WTC11 (cell line): Measurements from ENCODE around the gene GGACT. TPM values are rescaled to one million over a fixed set of nuclear protein-coding genes. Genes with fewer than 3 reads are reported as not detected.

Experiments
- ATAC-seq: fragments of 200-7000 bp; cut with Tn5 transposase; 2 replicates; pipeline ENCODE4 v1.10.0; 2021; ENCODE audit warnings: mild to moderate bottlenecking, moderate library complexity
- CTCF ChIA-PET: fragments of 300-600 bp; sonication (Branson Sonifier 250); formaldehyde crosslinking; loops from one replicate; lab custom pipeline; 2021; ENCODE audit warnings: antibody characterized with exemption; lab: Charles Lee
- POLR2A ChIA-PET: fragments of 350-600 bp; sonication (Branson Sonifier 250); formaldehyde crosslinking; loops from one replicate; lab custom pipeline; 2021; ENCODE audit warnings: antibody characterized with exemption; lab: Charles Lee
- DNase-seq: peaks from one replicate; pipeline ENCODE4 v3.0.0; 2021; ENCODE audit warnings: low spot score
- H3K27ac Mint-ChIP-seq: 2 replicates; pipeline ENCODE4 v1.8.0; 2021; ENCODE audit warnings: mixed read lengths
- H3K27me3 Mint-ChIP-seq: 2 replicates; pipeline ENCODE4 v1.8.0; 2021; ENCODE audit warnings: low read depth, mild to moderate bottlenecking, moderate library complexity, mixed read lengths
- H3K36me3 Mint-ChIP-seq: 2 replicates; pipeline ENCODE4 v1.8.0; 2021; ENCODE audit warnings: mixed read lengths
- H3K4me1 Mint-ChIP-seq: 2 replicates; pipeline ENCODE4 v1.8.0; 2022; ENCODE audit warnings: mixed read lengths
- H3K4me3 Mint-ChIP-seq: 2 replicates; pipeline ENCODE4 v1.8.0; 2021; ENCODE audit warnings: mild to moderate bottlenecking, moderate library complexity, mixed read lengths
- H3K9me3 Mint-ChIP-seq: 2 replicates; pipeline ENCODE4 v1.8.0; 2021; ENCODE audit warnings: mixed read lengths
- AFF4 ChIP-seq: sonication (generic); formaldehyde crosslinking; IDR thresholded peaks from 2 replicates; pipeline ENCODE4 v1.8.1; 2023; ENCODE audit warnings: mild to moderate bottlenecking, missing genetic modification reagents, borderline replicate concordance
- ATF2 ChIP-seq: sonication (generic); formaldehyde crosslinking; IDR thresholded peaks from 2 replicates; pipeline ENCODE4 v1.8.1; 2022; ENCODE audit warnings: low read depth, missing genetic modification reagents, borderline replicate concordance
- CDX4 ChIP-seq: fragments of 250-450 bp; sonication (Bioruptor Pico); IDR thresholded peaks from 2 replicates; pipeline ENCODE4 v1.9.0; 2021; ENCODE audit warnings: moderate library complexity, mild to moderate bottlenecking, inconsistent platforms, borderline replicate concordance
- E2F1 ChIP-seq: sonication (generic); formaldehyde crosslinking; IDR thresholded peaks from 2 replicates; pipeline ENCODE4 v1.8.0; 2022; ENCODE audit warnings: mild to moderate bottlenecking, missing genetic modification reagents
- E2F4 ChIP-seq: sonication (generic); formaldehyde crosslinking; IDR thresholded peaks from 2 replicates; pipeline ENCODE4 v1.8.1; 2022; ENCODE audit warnings: low read depth, mild to moderate bottlenecking, moderate library complexity, missing genetic modification reagents, borderline replicate concordance
- FOXK1 ChIP-seq: sonication (generic); formaldehyde crosslinking; IDR thresholded peaks from 2 replicates; pipeline ENCODE4 v1.8.0; 2022; ENCODE audit warnings: mild to moderate bottlenecking, moderate library complexity, missing genetic modification reagents
- GABPB1 ChIP-seq: sonication (generic); formaldehyde crosslinking; IDR thresholded peaks from 2 replicates; pipeline ENCODE4 v1.8.1; 2023; ENCODE audit warnings: mild to moderate bottlenecking, missing genetic modification reagents
- HMGA2 ChIP-seq: fragments of 250-450 bp; sonication (Bioruptor Pico); IDR thresholded peaks from 2 replicates; pipeline ENCODE4 v1.4.0; 2021; ENCODE audit warnings: mild to moderate bottlenecking, moderate library complexity
- JAZF1 ChIP-seq: fragments of 250-450 bp; sonication (Bioruptor Pico); IDR thresholded peaks from 2 replicates; pipeline ENCODE4 v1.9.0; 2021; ENCODE audit warnings: moderate library complexity, mild to moderate bottlenecking, inconsistent platforms
- MAX ChIP-seq: sonication (generic); formaldehyde crosslinking; IDR thresholded peaks from 2 replicates; pipeline ENCODE4 v1.8.0; 2022; ENCODE audit warnings: mild to moderate bottlenecking, missing genetic modification reagents
- MXD4 ChIP-seq: fragments of 250-450 bp; sonication (Bioruptor Pico); IDR thresholded peaks from 2 replicates; pipeline ENCODE4 v1.8.0; 2021; ENCODE audit warnings: mild to moderate bottlenecking, moderate library complexity, borderline replicate concordance
- MYBL2 ChIP-seq: sonication (generic); formaldehyde crosslinking; IDR thresholded peaks from 2 replicates; pipeline ENCODE4 v1.8.1; 2023; ENCODE audit warnings: mild to moderate bottlenecking, moderate library complexity, missing genetic modification reagents
- PRRX2 ChIP-seq: fragments of 250-450 bp; sonication (Bioruptor Pico); IDR thresholded peaks from 2 replicates; pipeline ENCODE4 v1.8.0; 2021; ENCODE audit warnings: mild to moderate bottlenecking
- RELA ChIP-seq: sonication (generic); formaldehyde crosslinking; IDR thresholded peaks from 2 replicates; pipeline ENCODE4 v1.8.1; 2022; ENCODE audit warnings: missing genetic modification reagents, mild to moderate bottlenecking, borderline replicate concordance
- STAT6 ChIP-seq: sonication (generic); formaldehyde crosslinking; conservative IDR thresholded peaks from 2 replicates; pipeline ENCODE4 v1.8.1; 2023; ENCODE audit warnings: mild to moderate bottlenecking, low read depth, missing genetic modification reagents, moderate library complexity
- TEAD1 ChIP-seq: sonication (generic); formaldehyde crosslinking; IDR thresholded peaks from 2 replicates; pipeline ENCODE4 v1.8.0; 2022; ENCODE audit warnings: mild to moderate bottlenecking, missing genetic modification reagents
- TP53 ChIP-seq: sonication (generic); formaldehyde crosslinking; IDR thresholded peaks from 2 replicates; pipeline ENCODE4 v1.8.1; 2023; ENCODE audit warnings: mild to moderate bottlenecking, missing genetic modification reagents
- ZNF317 ChIP-seq: sonication (generic); formaldehyde crosslinking; IDR thresholded peaks from 2 replicates; pipeline ENCODE4 v1.8.1; 2023; ENCODE audit warnings: low read depth, mild to moderate bottlenecking, moderate library complexity, missing genetic modification reagents, borderline replicate concordance
- ZNF396 ChIP-seq: fragments of 250-450 bp; sonication (Bioruptor Pico); IDR thresholded peaks from 2 replicates; pipeline ENCODE4 v1.8.0; 2021; ENCODE audit warnings: mild to moderate bottlenecking, moderate library complexity, borderline replicate concordance
- total RNA-seq: library from RNA; stranded (reverse); gene quantifications from 3 replicates; pipeline ENCODE4 v1.2.3, GENCODE V29; 2021

The GGACT gene
- total RNA-seq, 1 experiment from 2014 or later, result 2.4 TPM

- CTCF ChIA-PET, result no interaction called here
- ATAC-seq (no peak), DNase-seq (no peak)
- TF ChIP-seq GABPB1 (CRISPR knock-in tag) (no peak), ZNF396 (CRISPR knock-in tag) (no peak), RELA (CRISPR knock-in tag) (no peak), PRRX2 (no peak), E2F4 (CRISPR knock-in tag) (no peak), JAZF1 (CRISPR knock-in tag) (no peak), MXD4 (CRISPR knock-in tag) (no peak)
- Mint-ChIP-seq H3K9me3 (peaks cover 34% of the 10 kb centered on the region), H3K27me3 (peaks cover 4% of the 10 kb centered on the region; the same call in 1 of the 2 replicates), H3K4me3 (no peak overlapping the region), H3K27ac (no peak overlapping the region), H3K4me1 (peaks cover 3% of the 10 kb centered on the region; the same call in 1 of the 2 replicates), H3K36me3 (peaks cover 21% of the 10 kb centered on the region)
- POLR2A ChIA-PET, result no interaction called here
These were observed 24.8 kb downstream of the GGACT start for GRCh38 chr13:100563779-100564178.

GRCh38 chr13:100561599-100562204, 26.9 kb downstream of the GGACT start:
- TF ChIP-seq AFF4 (CRISPR knock-in tag) (no peak), PRRX2 (no peak), ATF2 (CRISPR knock-in tag) (no peak), STAT6 (CRISPR knock-in tag) (no peak), FOXK1 (no peak), GABPB1 (CRISPR knock-in tag) (no peak), TP53 (CRISPR knock-in tag) (no peak), ZNF317 (no peak), TEAD1 (CRISPR knock-in tag) (no peak), HMGA2 (CRISPR knock-in tag) (no peak), MYBL2 (CRISPR knock-in tag) (no peak), MAX (CRISPR knock-in tag) (no peak), CDX4 (no peak), E2F1 (no peak)
- H3K4me1 Mint-ChIP-seq, result peaks cover 3% of the 10 kb centered on the region; the same call in 1 of the 2 replicates
- no peak overlapping the region for H3K4me3 Mint-ChIP-seq
- POLR2A ChIA-PET, result no interaction called here
- H3K27me3 Mint-ChIP-seq, result peaks cover 4% of the 10 kb centered on the region; the same call in 1 of the 2 replicates
- CTCF ChIA-PET, result interaction anchor here (3.2 kb wide), 1 partner anchor 12 kb away, joined by 24 read pairs; no protein-coding TSS in a partner anchor
- no peak overlapping the region for H3K27ac Mint-ChIP-seq
- H3K9me3 Mint-ChIP-seq, result peaks cover 17% of the 10 kb centered on the region
- no peak for ATAC-seq
- DNase-seq, result no peak
- peaks cover 13% of the 10 kb centered on the region for H3K36me3 Mint-ChIP-seq
